Measurements from ENCODE around the gene PPP2R2D. TPM values are rescaled to one million over a fixed set of nuclear protein-coding genes. Genes with fewer than 3 reads are reported as not detected.

Gene PPP2R2D
- total and polyA plus RNA-seq, 9 donors, result 26.7 to 62.9 (median 42.0) TPM

- TF ChIP-seq POLR2A (IDR thresholded peaks at IDR 0.05), result no peak
- TF ChIP-seq EP300 (IDR thresholded peaks at IDR 0.05), result no peak
- TF ChIP-seq, protein P1, sequence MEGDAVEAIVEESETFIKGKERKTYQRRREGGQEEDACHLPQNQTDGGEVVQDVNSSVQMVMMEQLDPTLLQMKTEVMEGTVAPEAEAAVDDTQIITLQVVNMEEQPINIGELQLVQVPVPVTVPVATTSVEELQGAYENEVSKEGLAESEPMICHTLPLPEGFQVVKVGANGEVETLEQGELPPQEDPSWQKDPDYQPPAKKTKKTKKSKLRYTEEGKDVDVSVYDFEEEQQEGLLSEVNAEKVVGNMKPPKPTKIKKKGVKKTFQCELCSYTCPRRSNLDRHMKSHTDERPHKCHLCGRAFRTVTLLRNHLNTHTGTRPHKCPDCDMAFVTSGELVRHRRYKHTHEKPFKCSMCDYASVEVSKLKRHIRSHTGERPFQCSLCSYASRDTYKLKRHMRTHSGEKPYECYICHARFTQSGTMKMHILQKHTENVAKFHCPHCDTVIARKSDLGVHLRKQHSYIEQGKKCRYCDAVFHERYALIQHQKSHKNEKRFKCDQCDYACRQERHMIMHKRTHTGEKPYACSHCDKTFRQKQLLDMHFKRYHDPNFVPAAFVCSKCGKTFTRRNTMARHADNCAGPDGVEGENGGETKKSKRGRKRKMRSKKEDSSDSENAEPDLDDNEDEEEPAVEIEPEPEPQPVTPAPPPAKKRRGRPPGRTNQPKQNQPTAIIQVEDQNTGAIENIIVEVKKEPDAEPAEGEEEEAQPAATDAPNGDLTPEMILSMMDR (IDR thresholded peaks at IDR 0.05), result no peak
- peaks cover 4% of the 10 kb centered on the region for H3K4me1 ChIP-seq (ENCODE audit: insufficient read depth)
- peak overlapping the region in 1 of 2 donors; percentile 55 for H3K27ac ChIP-seq
- no peaks in the 10 kb centered on the region for H3K9me3 ChIP-seq
- 12 to 25% (median 17%) methylated on average over 14 of the region's 14 CpGs for WGBS, 3 donors
- no peaks in the 10 kb centered on the region for H3K27me3 ChIP-seq
- no peak overlapping the region for H3K4me3 ChIP-seq
- no peaks in the 10 kb centered on the region for H3K36me3 ChIP-seq
- intact Hi-C loops (cut with DNase I), result loop anchor here in 1 of 4 donors (10.0 kb wide), 1 partner anchor 47 kb away; no protein-coding TSS in a partner anchor
- peak; percentile 53 to 73 (median 65) for DNase-seq
Measured at GRCh38 chr10:131897297-131897899, 3.4 kb upstream of the PPP2R2D start.

DNA sequence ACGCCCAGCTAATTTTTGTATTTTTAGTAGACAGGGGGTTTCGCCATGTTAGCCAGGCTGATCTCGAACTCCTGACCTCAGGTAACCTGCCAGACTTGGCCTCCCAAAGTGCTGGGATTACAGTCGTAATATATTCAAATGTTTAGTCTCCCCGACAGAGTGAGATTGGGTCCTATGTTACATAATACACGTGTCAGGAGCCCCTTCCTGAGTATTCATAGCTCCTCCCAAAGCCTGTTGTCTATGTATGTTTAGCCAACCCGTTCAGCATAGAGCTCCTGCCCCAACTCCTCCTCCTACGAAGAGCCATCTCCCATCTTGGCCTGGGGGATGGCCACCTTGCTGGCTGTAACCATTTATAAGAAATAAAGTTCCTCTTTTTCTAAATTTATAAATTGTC is 2.7 kb upstream of the PPP2R2D start:
- Histone ChIP-seq H3K27me3 (no peaks in the 10 kb centered on the region), H3K4me1 (ENCODE audit: insufficient read depth) (peaks cover 7% of the 10 kb centered on the region), H3K36me3 (no peaks in the 10 kb centered on the region), H3K9me3 (no peaks in the 10 kb centered on the region), H3K27ac (no peak overlapping the region), H3K4me3 (no peak overlapping the region)
- TF ChIP-seq EP300 (IDR thresholded peaks at IDR 0.05) (no peak), POLR2A (IDR thresholded peaks at IDR 0.05) (no peak)
- TF ChIP-seq, protein P1 (IDR thresholded peaks at IDR 0.05), result no peak
- intact Hi-C loops (cut with DNase I), result loop anchor here in 1 of 4 donors (10.0 kb wide), 1 partner anchor 47 kb away; no protein-coding TSS in a partner anchor
- 79 to 88% (median 84%) methylated on average over 8 of the region's 8 CpGs for WGBS, 3 donors
- DNase-seq, result no peak

- H3K36me3 ChIP-seq, result no peaks in the 10 kb centered on the region
- no peak for DNase-seq
- no peak overlapping the region for H3K27ac ChIP-seq
- TF ChIP-seq, protein P1 (IDR thresholded peaks at IDR 0.05), result no peak
- no peak for TF ChIP-seq EP300 (IDR thresholded peaks at IDR 0.05)
- no peak for TF ChIP-seq POLR2A (IDR thresholded peaks at IDR 0.05)
- H3K9me3 ChIP-seq, result no peaks in the 10 kb centered on the region
- H3K4me1 ChIP-seq (ENCODE audit: insufficient read depth), result peaks cover 11% of the 10 kb centered on the region
- H3K4me3 ChIP-seq, result no peak overlapping the region
- 64 to 78% (median 76%) methylated on average over 5 of the region's 5 CpGs for WGBS, 3 donors
- intact Hi-C loops (cut with DNase I), result loop anchor here in 1 of 4 donors (10.0 kb wide), 1 partner anchor 46 kb away; no protein-coding TSS in a partner anchor
- H3K27me3 ChIP-seq, result no peaks in the 10 kb centered on the region
Measured at GRCh38 chr10:131898713-131899112, 2.1 kb upstream of the PPP2R2D start.

GRCh38 chr10:131899116-131899690 is 1.6 kb upstream of the PPP2R2D start:
- Histone ChIP-seq H3K36me3 (no peaks in the 10 kb centered on the region), H3K27ac (no peak overlapping the region), H3K4me1 (ENCODE audit: insufficient read depth) (peaks cover 13% of the 10 kb centered on the region), H3K27me3 (no peaks in the 10 kb centered on the region), H3K9me3 (no peaks in the 10 kb centered on the region), H3K4me3 (no peak overlapping the region)
- DNase-seq, result peak in 1 of 5 donors; percentile 36
- TF ChIP-seq, protein P1 (IDR thresholded peaks at IDR 0.05), result no peak
- TF ChIP-seq POLR2A (IDR thresholded peaks at IDR 0.05) (no peak), EP300 (IDR thresholded peaks at IDR 0.05) (no peak)
- WGBS, 3 donors, result 67 to 74% (median 72%) methylated on average over 8 of the region's 8 CpGs
- intact Hi-C loops (cut with DNase I), result loop anchor here in 1 of 4 donors (10.0 kb wide), 1 partner anchor 46 kb away; no protein-coding TSS in a partner anchor
